Central memory CD8-positive, alpha-beta T cell (primary cell): ENCODE measurements around the gene SATB2.

ENCODE experiments used
- ATAC-seq: fragments of 150-1000 bp; cut with Tn5 transposase; replicated peaks from 2 replicates; pipeline ENCODE4 v1.10.0; 2022; ENCODE audit warnings: mild to moderate bottlenecking, moderate FRiP score, moderate number of reproducible peaks; ENCODE audit not compliant: poor library complexity, severe bottlenecking; ENCODE audit errors: extremely low read depth
- DNase-seq, 2 donors: peaks; one replicate each; pipeline ENCODE4 v3.0.0; 2021; ENCODE audit warnings: low spot score in 2 of 2
- H3K27ac Mint-ChIP-seq: one replicate; pipeline ENCODE4 v1.8.0; 2022; ENCODE audit warnings: low read depth, mild to moderate bottlenecking, moderate library complexity, mixed read lengths
- H3K27me3 Mint-ChIP-seq: one replicate; pipeline ENCODE4 v1.8.0; 2022; ENCODE audit warnings: mixed read lengths
- H3K36me3 Mint-ChIP-seq: one replicate; pipeline ENCODE4 v1.8.0; 2022; ENCODE audit warnings: mild to moderate bottlenecking, moderate library complexity, mixed read lengths; ENCODE audit not compliant: insufficient read depth
- H3K4me1 Mint-ChIP-seq: one replicate; pipeline ENCODE4 v1.8.0; 2022; ENCODE audit warnings: mixed read lengths
- H3K4me3 Mint-ChIP-seq: one replicate; pipeline ENCODE4 v1.8.0; 2022; ENCODE audit warnings: mild to moderate bottlenecking, moderate library complexity, mixed read lengths
- H3K9me3 Mint-ChIP-seq: one replicate; pipeline ENCODE4 v1.8.0; 2022; ENCODE audit warnings: mixed read lengths

Gene SATB2

DNA sequence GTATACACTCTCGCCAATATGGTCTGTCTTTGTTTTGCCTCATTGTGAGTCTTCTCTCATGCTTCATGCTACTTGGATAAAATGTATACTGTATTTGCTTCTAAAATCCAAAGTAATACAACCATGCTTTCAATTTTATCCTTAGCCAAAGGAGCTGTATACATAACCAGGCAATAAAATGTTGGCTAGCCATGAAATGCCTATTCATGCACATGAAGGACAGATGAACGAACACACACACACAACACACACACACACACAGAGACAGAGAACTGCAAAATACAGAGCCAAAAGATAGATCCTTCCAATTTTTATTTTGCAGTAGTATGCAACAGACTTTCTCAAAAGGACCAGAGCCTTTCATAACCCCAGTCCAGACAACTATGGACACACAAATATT, 113.7 kb downstream of the SATB2 start:
- Mint-ChIP-seq H3K27ac (no peak overlapping the region), H3K9me3 (no peaks in the 10 kb centered on the region), H3K4me3 (no peak overlapping the region), H3K4me1 (no peaks in the 10 kb centered on the region), H3K36me3 (no peaks in the 10 kb centered on the region), H3K27me3 (no peaks in the 10 kb centered on the region)
- no peak for ATAC-seq
- DNase-seq, result no peak

GRCh38 chr2:199342334-199342733, 115.4 kb downstream of the SATB2 start:
- Mint-ChIP-seq H3K4me3 (no peak overlapping the region), H3K27ac (no peak overlapping the region), H3K9me3 (no peaks in the 10 kb centered on the region), H3K27me3 (no peaks in the 10 kb centered on the region), H3K4me1 (no peaks in the 10 kb centered on the region), H3K36me3 (no peaks in the 10 kb centered on the region)
- ATAC-seq, result no peak
- DNase-seq, result no peak

DNA sequence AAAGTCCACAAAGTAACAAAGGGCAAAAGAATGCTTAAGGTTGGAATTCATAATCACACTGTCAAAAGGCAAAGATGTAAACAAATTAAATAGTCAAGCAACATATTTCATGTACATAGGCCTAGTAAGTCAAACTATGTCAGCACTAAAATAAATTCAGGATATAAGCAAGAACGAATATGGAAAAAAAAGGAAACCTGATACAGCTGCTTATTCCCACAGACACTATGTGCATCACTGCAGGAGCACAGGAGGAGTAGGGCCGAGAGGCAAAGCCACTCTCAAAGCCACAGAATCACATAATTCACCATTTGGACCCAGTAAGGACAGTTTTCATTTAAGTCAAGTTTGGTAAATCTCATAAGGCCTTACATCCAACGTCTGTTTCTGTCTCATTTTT, 116.6 kb downstream of the SATB2 start:
- no peaks in the 10 kb centered on the region for H3K9me3 Mint-ChIP-seq
- no peak for DNase-seq
- H3K27ac Mint-ChIP-seq, result no peak overlapping the region
- H3K4me1 Mint-ChIP-seq, result no peaks in the 10 kb centered on the region
- no peaks in the 10 kb centered on the region for H3K36me3 Mint-ChIP-seq
- no peak for ATAC-seq
- no peak overlapping the region for H3K4me3 Mint-ChIP-seq
- H3K27me3 Mint-ChIP-seq, result no peaks in the 10 kb centered on the region

DNA sequence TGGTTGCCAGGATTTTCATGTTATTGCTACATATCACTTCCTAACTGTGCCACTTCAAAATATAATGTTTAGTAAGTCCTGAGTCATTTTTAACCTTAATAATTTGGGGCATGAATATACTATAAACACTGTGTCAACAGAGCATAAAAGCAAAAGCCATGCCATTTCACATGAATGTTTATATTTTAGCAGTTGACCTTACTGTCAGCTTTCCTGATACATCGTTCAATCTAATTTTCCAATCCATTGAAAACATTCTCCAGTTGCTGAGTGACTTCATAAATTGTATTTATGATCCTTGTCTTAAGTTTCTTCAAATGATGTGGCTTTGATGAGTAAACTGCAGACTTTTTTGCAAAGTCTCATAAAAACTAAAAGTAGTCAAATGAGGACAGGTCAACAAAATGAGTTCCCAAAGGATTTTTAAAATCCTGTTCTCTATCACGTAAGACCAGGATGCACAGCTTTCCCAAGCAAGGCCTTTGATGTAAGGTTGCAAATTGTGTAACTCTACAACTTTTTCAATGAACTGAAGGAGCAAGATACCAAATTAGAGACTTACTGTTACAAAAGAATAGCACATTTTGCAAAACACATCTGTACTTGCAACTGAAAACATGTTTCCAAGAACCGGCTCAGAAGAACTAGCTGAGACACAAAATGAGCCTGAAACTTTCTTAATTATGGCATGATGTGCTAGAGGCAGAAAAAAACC, 117.7 kb downstream of the SATB2 start:
- no peaks in the 10 kb centered on the region for H3K4me1 Mint-ChIP-seq
- no peak overlapping the region for H3K4me3 Mint-ChIP-seq
- no peaks in the 10 kb centered on the region for H3K9me3 Mint-ChIP-seq
- no peaks in the 10 kb centered on the region for H3K36me3 Mint-ChIP-seq
- DNase-seq (no peak), ATAC-seq (no peak)
- no peaks in the 10 kb centered on the region for H3K27me3 Mint-ChIP-seq
- no peak overlapping the region for H3K27ac Mint-ChIP-seq

DNA sequence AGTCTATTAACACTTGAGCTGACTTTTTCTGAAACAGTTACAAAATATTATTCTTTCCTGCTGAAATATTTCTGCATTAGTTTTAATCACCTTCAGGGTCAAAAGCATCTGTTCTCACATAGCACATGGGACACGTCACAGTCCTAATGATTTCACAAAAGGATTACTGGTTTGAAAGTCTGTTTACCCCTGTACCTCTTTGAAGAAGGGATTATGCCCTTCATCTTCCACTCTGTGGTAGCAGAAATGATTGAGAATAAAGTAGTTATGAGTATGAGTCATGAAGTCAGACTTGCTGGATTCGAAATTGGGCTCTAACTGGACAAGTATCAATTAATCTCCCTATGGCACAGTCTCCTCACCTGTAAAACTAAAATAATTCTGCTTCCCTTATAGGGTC, 121.2 kb downstream of the SATB2 start:
- Mint-ChIP-seq H3K4me1 (no peaks in the 10 kb centered on the region), H3K9me3 (no peaks in the 10 kb centered on the region), H3K36me3 (no peaks in the 10 kb centered on the region), H3K27me3 (no peaks in the 10 kb centered on the region), H3K27ac (no peak overlapping the region), H3K4me3 (no peak overlapping the region)
- DNase-seq (no peak), ATAC-seq (no peak)

- no peak for DNase-seq
- Mint-ChIP-seq H3K9me3 (no peaks in the 10 kb centered on the region), H3K4me3 (no peak overlapping the region), H3K27ac (no peak overlapping the region), H3K36me3 (no peaks in the 10 kb centered on the region), H3K4me1 (no peaks in the 10 kb centered on the region), H3K27me3 (no peaks in the 10 kb centered on the region)
- ATAC-seq, result no peak
These were observed 122.2 kb downstream of the SATB2 start for GRCh38 chr2:199335502-199335901.

- H3K27me3 Mint-ChIP-seq, result no peaks in the 10 kb centered on the region
- H3K36me3 Mint-ChIP-seq, result no peaks in the 10 kb centered on the region
- no peaks in the 10 kb centered on the region for H3K4me1 Mint-ChIP-seq
- H3K9me3 Mint-ChIP-seq, result no peaks in the 10 kb centered on the region
- H3K4me3 Mint-ChIP-seq, result no peak overlapping the region
- ATAC-seq, result no peak
- H3K27ac Mint-ChIP-seq, result no peak overlapping the region
- DNase-seq, result no peak
These were observed 128.3 kb downstream of the SATB2 start for GRCh38 chr2:199329466-199329865.

DNA sequence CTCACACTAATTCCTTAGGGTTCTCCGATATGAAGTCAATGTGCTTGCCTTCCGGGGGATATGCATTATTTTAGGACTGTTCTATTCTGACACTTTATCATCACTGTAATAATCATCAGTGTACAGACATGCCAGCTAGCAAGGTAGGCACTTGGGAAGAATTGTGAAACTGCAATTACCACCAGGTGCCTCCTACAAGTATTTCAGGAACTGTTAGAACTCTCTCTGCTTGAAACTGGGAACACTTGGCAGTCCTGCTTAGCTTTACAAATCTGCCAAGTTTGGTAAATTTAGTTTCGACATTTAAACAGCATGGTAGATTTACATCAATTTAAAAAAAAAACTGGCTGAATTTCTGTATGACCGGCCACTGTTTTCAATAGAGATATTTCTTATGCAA, 128.7 kb downstream of the SATB2 start:
- Mint-ChIP-seq H3K27ac (no peak overlapping the region), H3K4me3 (no peak overlapping the region), H3K36me3 (no peaks in the 10 kb centered on the region), H3K9me3 (no peaks in the 10 kb centered on the region), H3K27me3 (no peaks in the 10 kb centered on the region), H3K4me1 (no peaks in the 10 kb centered on the region)
- ATAC-seq (no peak), DNase-seq (no peak)

DNA sequence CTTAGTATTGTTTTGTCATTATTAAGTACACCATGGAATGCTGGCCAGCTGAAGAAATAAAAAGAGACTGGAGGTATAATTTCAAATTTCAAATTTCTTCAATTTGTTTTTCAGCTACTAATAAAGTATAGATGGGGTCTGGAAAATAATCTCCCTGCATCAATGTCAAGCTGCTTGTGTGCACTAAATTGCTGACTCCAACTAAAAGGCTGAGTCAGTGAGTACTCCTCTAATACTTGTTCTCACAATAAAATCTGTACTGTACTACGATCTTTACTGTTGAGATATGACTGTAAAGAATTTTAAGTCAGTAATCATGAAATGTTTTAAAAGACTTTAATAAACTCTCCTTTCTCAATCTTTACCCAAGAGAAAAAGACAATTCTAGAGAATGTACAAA, 131.9 kb downstream of the SATB2 start:
- H3K27ac Mint-ChIP-seq, result no peak overlapping the region
- H3K4me3 Mint-ChIP-seq, result no peak overlapping the region
- no peaks in the 10 kb centered on the region for H3K27me3 Mint-ChIP-seq
- H3K4me1 Mint-ChIP-seq, result no peaks in the 10 kb centered on the region
- DNase-seq (no peak), ATAC-seq (no peak)
- H3K36me3 Mint-ChIP-seq, result no peaks in the 10 kb centered on the region
- no peaks in the 10 kb centered on the region for H3K9me3 Mint-ChIP-seq

DNA sequence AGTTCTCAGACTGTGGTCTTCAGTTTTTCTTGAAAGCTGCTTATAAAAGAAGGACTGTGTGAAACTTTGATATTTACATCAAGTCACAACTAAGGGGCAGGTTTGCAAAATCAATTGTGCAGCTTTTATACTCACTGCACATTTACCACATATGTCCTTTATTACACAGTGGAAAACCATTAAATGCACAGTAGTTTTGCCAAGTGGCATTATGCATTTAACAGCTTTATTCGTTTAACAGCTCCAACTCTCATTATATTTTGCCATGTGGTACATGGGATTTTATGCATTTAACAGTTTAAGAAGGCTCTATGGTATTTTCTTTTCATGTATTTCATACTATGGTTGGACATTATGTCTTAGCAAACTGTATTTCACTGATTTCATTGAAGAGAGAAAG, 135.6 kb downstream of the SATB2 start:
- DNase-seq (no peak), ATAC-seq (no peak)
- Mint-ChIP-seq H3K36me3 (peaks cover 3% of the 10 kb centered on the region), H3K4me3 (no peak overlapping the region), H3K27ac (no peak overlapping the region), H3K4me1 (no peaks in the 10 kb centered on the region), H3K27me3 (no peaks in the 10 kb centered on the region), H3K9me3 (no peaks in the 10 kb centered on the region)

DNA sequence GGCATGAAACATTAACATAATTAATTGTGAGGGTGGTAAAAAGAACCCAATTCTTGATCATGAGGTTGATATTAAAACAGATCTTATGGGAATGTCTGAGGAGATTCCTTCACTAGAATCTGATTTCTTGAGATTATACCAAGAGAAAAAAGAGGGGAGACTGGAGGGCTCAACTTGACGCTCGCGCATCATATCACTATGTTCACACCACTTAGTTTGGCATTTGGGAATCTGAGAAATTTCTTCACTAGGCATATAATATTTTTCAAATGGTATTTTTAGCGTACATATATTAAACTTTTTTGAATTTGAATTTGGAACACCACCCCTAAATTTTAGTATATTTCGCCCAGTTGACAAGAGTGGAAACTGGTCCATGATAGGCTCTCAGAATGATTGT, 140.1 kb downstream of the SATB2 start:
- H3K4me1 Mint-ChIP-seq, result no peaks in the 10 kb centered on the region
- DNase-seq (no peak), ATAC-seq (no peak)
- no peaks in the 10 kb centered on the region for H3K27me3 Mint-ChIP-seq
- H3K9me3 Mint-ChIP-seq, result peaks cover 5% of the 10 kb centered on the region
- H3K36me3 Mint-ChIP-seq, result peaks cover 3% of the 10 kb centered on the region
- H3K4me3 Mint-ChIP-seq, result no peak overlapping the region
- no peak overlapping the region for H3K27ac Mint-ChIP-seq

DNA sequence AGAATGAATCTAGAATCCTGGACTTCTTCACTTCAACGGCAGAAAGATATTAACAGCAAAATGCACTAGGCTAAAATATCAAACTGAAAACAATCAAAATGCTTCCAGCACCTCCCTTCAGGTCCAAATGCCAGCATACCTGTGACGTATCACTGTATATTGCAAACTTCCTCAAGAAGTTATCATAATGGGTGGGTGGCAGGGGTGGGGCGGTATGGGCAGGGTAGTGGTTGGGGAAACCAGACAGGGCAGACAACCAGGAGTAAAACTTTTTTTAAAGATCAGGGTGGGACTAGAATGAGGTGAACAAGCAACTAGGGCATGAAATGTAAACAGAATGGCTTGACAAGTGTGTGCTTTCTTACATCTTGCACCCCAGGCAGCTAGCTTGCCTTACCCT, 140.9 kb downstream of the SATB2 start:
- ATAC-seq, result no peak
- no peak for DNase-seq
- Mint-ChIP-seq H3K4me3 (no peak overlapping the region), H3K4me1 (no peaks in the 10 kb centered on the region), H3K27me3 (no peaks in the 10 kb centered on the region), H3K9me3 (peaks cover 5% of the 10 kb centered on the region), H3K27ac (no peak overlapping the region), H3K36me3 (peaks cover 3% of the 10 kb centered on the region)

DNA sequence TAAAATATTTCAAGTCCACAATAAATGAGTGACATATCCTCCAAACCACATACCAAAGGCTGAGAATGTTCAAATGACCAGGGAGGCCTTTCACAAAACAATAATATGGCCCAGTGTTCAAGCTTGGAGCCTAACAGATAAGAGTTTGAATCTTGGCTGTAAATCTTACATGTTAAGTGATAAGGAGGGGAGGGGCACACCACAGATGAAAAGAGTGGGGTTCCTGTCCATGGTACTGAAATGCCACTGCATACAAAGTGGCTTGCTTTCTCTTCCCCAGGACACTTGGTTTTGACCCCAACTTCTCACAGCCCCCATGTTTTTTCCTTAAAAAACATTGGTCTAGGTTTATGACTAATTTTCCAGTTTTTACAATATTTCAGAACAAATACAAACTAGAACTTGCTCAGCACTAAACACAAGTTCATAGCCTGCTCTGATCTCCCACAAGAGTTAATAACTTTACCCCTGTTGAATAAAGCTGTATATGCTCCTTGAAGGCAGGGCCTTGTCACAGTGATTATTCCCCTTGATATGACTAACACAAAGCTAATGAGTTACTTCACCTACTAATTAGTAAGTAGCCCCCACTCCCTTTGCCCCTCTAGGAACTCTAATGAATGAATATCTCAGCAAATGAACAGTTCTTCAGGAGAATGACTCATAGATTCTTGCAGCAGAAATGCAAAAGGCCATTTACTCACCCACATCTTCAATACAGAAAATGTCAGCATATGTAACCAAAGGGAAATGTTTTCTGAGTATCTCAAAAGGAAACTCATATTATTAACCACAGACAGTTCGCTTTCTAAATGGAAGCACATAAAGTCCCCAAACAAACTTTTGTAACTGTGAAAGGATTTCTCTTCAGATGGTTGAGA, 142.2 kb downstream of the SATB2 start:
- H3K4me3 Mint-ChIP-seq, result no peak overlapping the region
- no peak overlapping the region for H3K27ac Mint-ChIP-seq
- no peaks in the 10 kb centered on the region for H3K4me1 Mint-ChIP-seq
- H3K9me3 Mint-ChIP-seq, result peaks cover 5% of the 10 kb centered on the region
- H3K36me3 Mint-ChIP-seq, result peaks cover 3% of the 10 kb centered on the region
- DNase-seq (no peak), ATAC-seq (no peak)
- H3K27me3 Mint-ChIP-seq, result no peaks in the 10 kb centered on the region
